Right atrium auricular region (tissue), 2 donors: ENCODE data around the gene ARHGEF4. TPM values are rescaled to one million over a fixed set of nuclear protein-coding genes. Genes with fewer than 3 reads are reported as not detected.

Source experiments
- DNase-seq: peaks from one replicate; pipeline ENCODE4 v3.0.0-alpha.2; 2019; ENCODE audit warnings: low spot score
- H3K27ac ChIP-seq, 2 donors: fragments of 200-600 bp; sonication (generic); 1 replicate in 1 of 2; 2 replicates in 1 of 2; pipeline ENCODE4 v1.5.1; 2016 to 2019
- H3K27me3 ChIP-seq, 2 donors: fragments of 200-600 bp; sonication (generic); one replicate each; pipeline versions ENCODE4 v1.5.1 to v1.6.0; 2017 to 2019
- H3K36me3 ChIP-seq: fragments of 200-600 bp; sonication (generic); one replicate; pipeline ENCODE4 v1.5.1; 2016
- H3K4me1 ChIP-seq, 2 donors: fragments of 200-600 bp; sonication (generic); one replicate each; pipeline versions ENCODE4 v1.5.1 to v1.6.0; 2017 to 2019
- H3K4me3 ChIP-seq, 2 donors: fragments of 200-600 bp; sonication (generic); 1 replicate in 1 of 2; 2 replicates in 1 of 2; pipeline ENCODE4 v1.5.1; 2017 to 2019; ENCODE audit warnings: mild to moderate bottlenecking in 1 of 2, moderate library complexity in 1 of 2
- H3K9me3 ChIP-seq, 2 donors: fragments of 200-600 bp; sonication (generic); one replicate each; pipeline ENCODE4 v1.5.1; 2019
- total RNA-seq, 2 donors: library from RNA; depleted of rRNA; stranded (reverse); fragments of >200 nt; gene quantifications; one replicate each; pipeline ENCODE4 v1.1.0, GENCODE V29; 2016
- TF ChIP-seq, protein P1 (sequence below), 2 donors: fragments of 200-600 bp; sonication (generic); IDR thresholded peaks; one replicate each; pipeline ENCODE4 v1.5.1; 2019; ENCODE audit warnings: antibody characterized with exemption in 2 of 2

The ARHGEF4 gene
- total RNA-seq, 2 donors from 2014 or later, result 3.5 to 8.1 TPM

DNA sequence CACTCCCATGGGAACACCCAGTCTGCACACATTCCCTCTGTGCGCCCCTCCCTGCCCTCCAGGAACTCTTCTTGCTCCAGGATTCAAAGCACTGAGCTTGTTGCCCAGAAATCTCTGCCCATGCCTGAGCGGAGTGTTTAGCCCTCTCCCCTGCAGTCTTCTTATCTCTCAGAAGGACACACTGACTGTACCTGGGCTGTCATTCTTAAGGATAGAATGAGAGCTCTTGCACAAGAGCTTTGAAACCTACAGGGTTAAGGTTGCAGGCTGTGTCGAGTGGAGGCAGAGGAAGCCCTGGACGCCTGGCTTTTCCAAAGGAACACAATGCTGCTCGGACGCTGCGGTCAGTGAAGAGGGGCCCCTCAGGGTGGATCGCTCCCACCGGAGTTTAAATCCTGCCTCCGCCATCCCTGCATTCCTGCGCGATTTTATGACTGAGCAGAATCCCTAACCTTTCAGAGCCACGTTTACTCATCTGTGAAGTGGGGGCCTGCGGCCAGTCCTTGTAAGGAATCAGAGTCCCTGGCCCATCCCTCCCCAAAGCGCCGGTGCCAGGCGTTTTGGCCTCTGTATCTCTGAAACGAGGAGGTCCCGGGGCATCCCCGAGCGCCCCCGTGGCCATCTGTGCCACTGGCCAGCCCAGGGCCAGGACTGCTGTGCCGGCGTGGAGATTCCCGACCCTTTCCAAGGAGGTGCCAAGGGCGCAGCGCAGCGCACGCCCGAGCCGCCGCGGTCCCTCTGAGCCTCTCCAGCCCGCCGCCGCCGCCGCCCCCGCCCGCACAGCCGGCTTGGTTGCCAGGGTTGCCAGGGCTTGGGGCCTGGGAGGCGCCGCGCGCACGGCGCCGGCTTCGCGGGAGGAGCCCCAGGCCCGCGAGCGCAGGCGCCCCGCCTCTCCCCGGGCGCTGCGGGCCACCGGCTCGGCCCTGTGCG lies 197.7 kb downstream of the ARHGEF4 start:
- TF ChIP-seq, protein P1, sequence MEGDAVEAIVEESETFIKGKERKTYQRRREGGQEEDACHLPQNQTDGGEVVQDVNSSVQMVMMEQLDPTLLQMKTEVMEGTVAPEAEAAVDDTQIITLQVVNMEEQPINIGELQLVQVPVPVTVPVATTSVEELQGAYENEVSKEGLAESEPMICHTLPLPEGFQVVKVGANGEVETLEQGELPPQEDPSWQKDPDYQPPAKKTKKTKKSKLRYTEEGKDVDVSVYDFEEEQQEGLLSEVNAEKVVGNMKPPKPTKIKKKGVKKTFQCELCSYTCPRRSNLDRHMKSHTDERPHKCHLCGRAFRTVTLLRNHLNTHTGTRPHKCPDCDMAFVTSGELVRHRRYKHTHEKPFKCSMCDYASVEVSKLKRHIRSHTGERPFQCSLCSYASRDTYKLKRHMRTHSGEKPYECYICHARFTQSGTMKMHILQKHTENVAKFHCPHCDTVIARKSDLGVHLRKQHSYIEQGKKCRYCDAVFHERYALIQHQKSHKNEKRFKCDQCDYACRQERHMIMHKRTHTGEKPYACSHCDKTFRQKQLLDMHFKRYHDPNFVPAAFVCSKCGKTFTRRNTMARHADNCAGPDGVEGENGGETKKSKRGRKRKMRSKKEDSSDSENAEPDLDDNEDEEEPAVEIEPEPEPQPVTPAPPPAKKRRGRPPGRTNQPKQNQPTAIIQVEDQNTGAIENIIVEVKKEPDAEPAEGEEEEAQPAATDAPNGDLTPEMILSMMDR (IDR thresholded peaks at IDR 0.05), result no peak
- Histone ChIP-seq H3K27me3 (no peaks in the 10 kb centered on the region), H3K4me3 (peak overlapping the region; percentile 19 to 43), H3K4me1 (peaks cover 0 to 11% of the 10 kb centered on the region in 2 donors), H3K9me3 (no peaks in the 10 kb centered on the region), H3K27ac (no peak overlapping the region), H3K36me3 (no peaks in the 10 kb centered on the region)
- peak; percentile 53 for DNase-seq

DNA sequence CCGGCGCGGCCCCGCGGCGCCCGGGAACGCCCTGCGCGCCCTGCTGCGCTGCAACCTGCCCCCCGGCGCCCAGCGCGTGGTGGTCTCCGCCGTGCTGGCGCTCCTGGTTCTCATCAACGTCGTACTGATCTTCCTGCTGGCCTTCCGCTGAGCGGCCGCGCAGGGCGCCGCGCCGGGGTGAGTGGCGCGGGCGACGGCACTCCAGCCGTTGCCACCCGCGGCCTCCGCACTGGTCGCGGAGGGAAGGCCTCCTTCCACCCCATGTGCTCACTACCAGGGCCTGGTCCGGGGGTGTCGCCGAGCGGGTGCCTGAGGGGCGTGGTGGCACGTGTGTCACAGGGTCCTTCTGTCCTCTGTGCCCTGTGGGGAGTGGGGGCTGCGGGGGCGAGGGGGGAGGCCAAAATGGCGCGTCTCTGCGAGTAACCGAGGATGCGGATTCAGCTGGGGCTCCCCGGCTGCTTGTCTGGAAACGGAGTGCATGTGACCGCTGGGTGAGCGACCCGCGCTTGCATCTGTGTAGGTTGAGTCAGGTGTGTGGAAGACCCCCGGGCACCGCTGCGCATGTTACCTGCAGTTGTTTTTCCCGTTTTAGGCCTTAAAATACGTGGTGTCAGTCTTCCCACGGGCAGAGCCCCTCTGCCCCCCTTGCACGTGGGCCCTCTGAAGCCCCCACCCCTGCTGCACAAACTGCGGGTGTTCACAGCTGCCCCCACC lies 198.6 kb downstream of the ARHGEF4 start:
- DNase-seq, result peak; percentile 50
- Histone ChIP-seq H3K27me3 (no peaks in the 10 kb centered on the region), H3K27ac (no peak overlapping the region), H3K4me1 (peaks cover 0 to 18% of the 10 kb centered on the region in 2 donors), H3K9me3 (no peaks in the 10 kb centered on the region), H3K4me3 (peak overlapping the region; percentile 30 to 43), H3K36me3 (no peaks in the 10 kb centered on the region)
- TF ChIP-seq, protein P1 (IDR thresholded peaks at IDR 0.05), result no peak

DNA sequence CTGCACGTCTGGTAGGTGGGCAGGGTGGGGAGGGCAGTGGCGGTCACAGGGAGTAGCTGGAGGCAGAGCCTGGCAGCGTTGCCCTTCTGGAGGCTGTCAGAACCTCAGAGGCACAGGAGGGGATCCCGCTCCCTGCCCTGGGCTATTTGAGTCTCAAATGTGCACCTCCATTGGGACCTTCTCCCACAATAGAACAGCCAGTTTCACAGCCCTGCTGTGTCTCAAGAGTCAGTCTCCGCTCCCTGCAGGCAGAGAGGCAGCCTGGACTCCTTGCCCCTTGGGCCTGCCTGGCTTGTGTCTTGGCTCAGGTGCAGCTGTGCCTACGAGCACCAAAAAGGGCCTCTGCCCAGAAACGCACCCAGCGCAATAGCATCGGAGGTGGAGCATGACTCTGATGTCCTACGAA lies 199.1 kb downstream of the ARHGEF4 start:
- peak; percentile 49 for DNase-seq
- no peaks in the 10 kb centered on the region for H3K27me3 ChIP-seq
- no peak overlapping the region for H3K27ac ChIP-seq
- H3K4me1 ChIP-seq, result peaks cover 0 to 21% of the 10 kb centered on the region in 2 donors
- no peaks in the 10 kb centered on the region for H3K9me3 ChIP-seq
- no peak overlapping the region for H3K4me3 ChIP-seq
- no peaks in the 10 kb centered on the region for H3K36me3 ChIP-seq
- TF ChIP-seq, protein P1 (IDR thresholded peaks at IDR 0.05), result no peak

DNA sequence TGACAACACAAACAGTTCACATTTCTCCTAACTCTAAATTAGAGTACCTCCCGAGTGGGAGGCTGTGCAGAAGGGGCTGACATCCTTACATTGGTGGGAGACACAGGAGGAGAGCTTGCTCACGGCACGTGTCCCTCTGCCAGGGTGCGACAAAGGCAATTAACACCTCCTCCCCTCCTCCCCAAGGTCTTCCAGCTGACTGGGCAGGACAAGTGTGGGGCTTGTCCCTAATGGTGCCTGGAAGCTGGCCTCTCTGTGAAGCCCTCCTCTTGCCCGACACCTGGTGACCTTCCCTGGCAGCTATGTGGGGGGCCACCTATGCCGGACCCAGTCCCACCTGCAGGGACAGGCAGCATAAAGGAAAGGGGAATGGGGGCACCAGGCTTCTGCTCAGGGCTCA lies 199.6 kb downstream of the ARHGEF4 start:
- H3K4me3 ChIP-seq, result no peak overlapping the region
- no peaks in the 10 kb centered on the region for H3K9me3 ChIP-seq
- peaks cover 0 to 21% of the 10 kb centered on the region in 2 donors for H3K4me1 ChIP-seq
- H3K36me3 ChIP-seq, result no peaks in the 10 kb centered on the region
- peak; percentile 50 for DNase-seq
- no peak overlapping the region for H3K27ac ChIP-seq
- TF ChIP-seq, protein P1 (IDR thresholded peaks at IDR 0.05), result no peak
- no peaks in the 10 kb centered on the region for H3K27me3 ChIP-seq

DNA sequence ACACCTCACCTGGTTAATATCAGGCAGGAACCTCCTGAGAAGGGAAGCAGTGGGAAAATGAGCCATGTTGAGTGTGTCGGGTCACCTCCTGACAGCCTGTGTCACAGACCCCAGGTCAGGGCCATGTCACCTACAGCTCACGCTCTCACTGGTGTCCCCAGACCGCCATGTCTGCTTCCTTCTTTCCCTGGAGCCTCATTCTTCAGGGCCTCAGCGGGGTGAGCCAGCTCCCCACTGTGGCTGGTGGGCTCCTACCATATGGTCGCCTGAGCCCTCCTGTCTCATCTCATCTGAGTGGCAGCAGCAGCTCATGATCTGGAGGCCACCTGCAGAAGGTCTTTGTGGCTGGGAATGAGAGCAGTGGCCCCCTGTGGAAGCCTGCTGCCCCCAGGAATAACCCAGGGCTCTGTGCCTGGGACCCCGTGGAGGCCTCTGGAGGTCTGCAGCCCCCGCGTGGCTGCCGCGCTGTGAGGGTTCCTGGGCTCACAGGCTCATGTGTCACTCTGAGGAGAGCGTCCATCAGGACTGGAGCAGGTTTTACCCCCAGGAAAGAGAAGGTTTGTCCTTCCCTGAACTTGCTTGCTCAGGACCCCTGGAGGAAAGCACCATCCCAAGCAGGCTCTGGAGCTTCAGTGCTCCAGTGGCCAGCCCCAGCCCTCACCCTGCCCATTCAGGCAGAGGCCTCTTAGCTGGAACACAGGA lies 200.1 kb downstream of the ARHGEF4 start:
- Histone ChIP-seq H3K4me1 (peaks cover 0 to 21% of the 10 kb centered on the region in 2 donors), H3K27ac (no peak overlapping the region), H3K36me3 (no peaks in the 10 kb centered on the region), H3K4me3 (no peak overlapping the region), H3K27me3 (no peaks in the 10 kb centered on the region), H3K9me3 (no peaks in the 10 kb centered on the region)
- peak; percentile 18 for DNase-seq
- TF ChIP-seq, protein P1 (IDR thresholded peaks at IDR 0.05), result no peak
